NT2/D1 (cell line): ENCODE data around the gene SPAG9.

Source experiments
- SUZ12 ChIP-seq: IDR thresholded peaks from 2 replicates; pipeline ENCODE4 v1.6.1; 2011; ENCODE audit not compliant: insufficient read length, insufficient read depth; ENCODE audit errors: extremely low read depth
- YY1 ChIP-seq: IDR thresholded peaks from 2 replicates; pipeline ENCODE4 v1.6.1; 2011; ENCODE audit not compliant: insufficient read length, insufficient read depth
- ZNF274 ChIP-seq: IDR thresholded peaks from 2 replicates; pipeline ENCODE4 v1.6.1; 2011; ENCODE audit warnings: mild to moderate bottlenecking, low read depth, low read length

GRCh38 chr17:50922721-50923405 lies 197.8 kb downstream of the SPAG9 start:
- TF ChIP-seq SUZ12 (no peak), YY1 (no peak), ZNF274 (no peak)
